COLO668 (cell line): Measurements from ENCODE around the gene CCDC107.
"Not testable (repeated sequence)": the region's sequence is repeated elsewhere in the genome, so short reads cannot be mapped to it uniquely, and the experiment has no call there.

ENCODE experiments used
- DNase-seq: peaks from one replicate; lab custom pipeline; 2025; ENCODE audit not compliant: unreplicated experiment; lab: John Stamatoyannopoulos, UW

The CCDC107 gene

GRCh38 chr9:35637427-35637955, 20.6 kb upstream of the CCDC107 start:
- not testable (repeated sequence) for DNase-seq

DNA sequence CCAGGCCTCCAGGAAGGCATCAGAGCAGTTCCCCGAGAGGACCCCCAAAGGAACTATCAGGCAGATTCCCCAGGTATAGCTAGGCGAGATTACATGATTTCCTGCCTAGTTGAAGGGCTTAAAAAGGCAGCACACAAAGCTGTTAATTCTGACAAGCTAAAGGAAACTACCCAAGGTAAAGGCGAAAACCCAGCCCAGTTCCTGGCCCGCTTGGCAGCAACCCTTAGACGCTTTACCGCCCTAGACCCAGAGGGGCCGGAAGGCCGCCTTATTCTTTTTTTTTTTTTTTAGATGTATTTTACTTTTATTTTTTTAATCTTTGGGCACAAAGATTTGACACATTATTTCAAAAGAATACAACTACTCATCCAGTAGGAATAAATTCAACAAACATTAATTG, 19.3 kb upstream of the CCDC107 start:
- not testable (repeated sequence) for DNase-seq

- not testable (repeated sequence) for DNase-seq
Observed at GRCh38 chr9:35639225-35639624, 18.9 kb upstream of the CCDC107 start.

DNA sequence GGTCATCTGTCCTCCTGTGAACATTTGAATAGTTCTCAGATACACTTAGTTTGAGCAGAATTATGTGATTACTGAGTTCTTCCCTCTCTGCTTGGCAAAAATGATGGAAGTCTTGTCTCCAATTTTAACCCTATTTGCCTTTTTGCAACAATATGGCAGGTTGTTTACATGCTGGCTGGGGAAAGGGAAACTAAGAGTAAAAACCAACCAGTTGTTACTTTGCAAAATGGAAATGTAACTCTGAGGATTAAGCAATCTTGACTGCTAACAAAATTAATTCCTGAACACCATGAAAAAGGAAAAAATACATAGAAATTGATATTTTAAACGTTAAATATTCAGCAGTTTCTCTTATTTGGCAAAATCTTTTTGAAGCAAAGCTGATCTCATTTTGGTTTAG, 18.5 kb upstream of the CCDC107 start:
- no peak for DNase-seq

DNA sequence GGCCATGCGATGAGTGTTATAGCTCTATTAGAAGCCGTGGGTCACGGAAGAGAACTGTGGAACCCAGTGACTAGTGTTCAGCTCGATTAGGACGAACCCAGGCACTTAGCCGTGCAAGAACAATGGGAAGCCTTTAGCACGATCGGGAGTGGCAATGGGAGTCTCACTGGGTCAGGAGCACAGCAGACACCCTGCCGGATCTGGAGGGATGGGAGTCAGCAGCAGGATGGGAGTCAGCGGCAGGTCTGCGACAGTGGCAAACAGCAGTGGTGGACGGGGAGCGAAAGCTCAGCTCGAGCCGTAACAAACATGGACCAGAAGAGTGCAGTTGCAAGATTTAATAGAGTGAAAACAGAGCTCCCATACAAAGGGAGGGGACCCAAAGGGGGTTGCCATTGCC, 17.7 kb upstream of the CCDC107 start:
- not testable (repeated sequence) for DNase-seq

DNA sequence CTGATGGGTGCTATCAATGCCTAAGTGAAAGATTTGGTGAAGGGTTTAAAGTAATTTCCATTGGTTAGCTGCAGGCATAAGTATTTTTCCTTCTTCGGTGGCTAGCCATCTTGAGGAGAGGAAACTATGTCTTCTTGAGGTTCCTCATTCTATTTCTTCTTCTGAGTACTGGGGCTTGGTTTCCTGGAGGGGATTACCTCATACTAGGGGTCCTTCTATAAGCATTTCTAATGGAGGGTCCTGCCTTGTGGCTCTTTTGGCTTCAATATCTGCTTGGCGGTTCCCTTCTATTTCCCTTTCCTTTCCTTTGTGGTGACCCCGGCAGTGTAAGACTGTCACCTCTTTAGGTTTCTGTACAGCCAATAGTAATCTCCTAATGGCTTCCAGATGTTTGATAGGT, 16.6 kb upstream of the CCDC107 start:
- not testable (repeated sequence) for DNase-seq

DNA sequence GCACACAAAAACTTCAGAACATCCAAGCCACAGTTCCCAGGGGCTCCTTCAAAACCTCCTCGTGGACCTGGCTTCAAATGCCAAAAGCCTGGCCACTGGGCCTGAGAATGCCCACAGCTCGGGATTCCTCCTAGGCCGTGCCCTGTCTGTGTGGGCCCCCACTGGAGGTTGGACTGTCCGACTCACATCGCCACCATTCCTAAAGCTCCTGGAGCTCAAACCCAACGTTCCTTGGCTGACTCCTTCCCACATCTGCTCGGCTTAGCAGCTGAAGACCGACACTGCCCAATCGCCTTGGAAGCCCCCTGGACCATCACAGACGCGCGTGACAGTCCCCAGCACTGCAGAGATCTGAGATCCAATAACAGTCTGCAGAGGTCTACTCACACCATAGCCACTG, 15.0 kb upstream of the CCDC107 start:
- no peak for DNase-seq

GRCh38 chr9:35645736-35646135, 12.4 kb upstream of the CCDC107 start:
- DNase-seq = not testable (repeated sequence)

- DNase-seq = no peak
Observed at GRCh38 chr9:35646153-35646532, 11.9 kb upstream of the CCDC107 start.

GRCh38 chr9:35646533-35647265, 11.4 kb upstream of the CCDC107 start:
- DNase-seq = peak; percentile 92

DNA sequence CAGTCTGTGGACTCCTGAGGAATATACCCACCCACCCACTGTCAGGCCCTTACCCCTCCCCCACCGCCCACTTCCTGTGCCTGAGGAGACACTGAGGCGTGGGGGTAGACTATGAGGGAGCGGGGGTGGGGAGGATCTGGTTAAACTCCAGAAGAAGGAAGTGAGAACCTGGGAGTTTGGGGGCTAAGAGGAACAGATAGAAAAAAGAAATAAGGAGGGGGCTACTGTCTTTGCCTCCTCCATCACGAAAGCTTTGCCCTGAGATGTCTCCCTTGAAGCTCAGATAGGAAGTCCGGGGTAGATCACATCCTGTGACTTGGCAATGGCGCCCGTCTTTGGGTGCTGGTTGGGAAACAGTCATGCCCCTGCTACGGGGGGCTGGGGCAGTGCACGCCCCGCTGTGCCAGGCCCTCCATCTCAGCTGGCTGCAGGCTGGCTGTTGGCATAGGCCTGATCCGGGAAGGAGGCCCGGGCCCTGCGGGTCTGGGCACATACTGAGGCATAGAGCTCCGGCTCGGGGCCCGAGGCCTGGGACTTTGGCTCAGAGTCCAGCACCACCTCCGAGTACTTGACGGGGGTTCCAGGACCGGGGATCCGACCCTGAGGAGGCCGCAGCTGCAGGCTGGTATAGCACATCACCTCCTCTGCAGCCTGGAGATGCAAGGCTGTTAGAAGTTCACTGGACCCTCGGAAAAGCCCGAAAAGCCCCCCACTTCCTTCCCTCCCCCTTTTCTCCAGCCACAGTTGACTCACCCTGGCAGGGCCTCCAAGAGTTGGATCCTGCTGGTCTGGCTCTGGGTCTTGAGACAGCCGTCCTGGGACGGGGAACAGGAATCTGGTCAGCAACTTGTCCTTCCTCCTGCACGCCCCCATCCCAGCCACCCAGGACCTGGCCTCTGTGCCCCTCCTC, 8.4 kb upstream of the CCDC107 start:
- DNase-seq = no peak

DNA sequence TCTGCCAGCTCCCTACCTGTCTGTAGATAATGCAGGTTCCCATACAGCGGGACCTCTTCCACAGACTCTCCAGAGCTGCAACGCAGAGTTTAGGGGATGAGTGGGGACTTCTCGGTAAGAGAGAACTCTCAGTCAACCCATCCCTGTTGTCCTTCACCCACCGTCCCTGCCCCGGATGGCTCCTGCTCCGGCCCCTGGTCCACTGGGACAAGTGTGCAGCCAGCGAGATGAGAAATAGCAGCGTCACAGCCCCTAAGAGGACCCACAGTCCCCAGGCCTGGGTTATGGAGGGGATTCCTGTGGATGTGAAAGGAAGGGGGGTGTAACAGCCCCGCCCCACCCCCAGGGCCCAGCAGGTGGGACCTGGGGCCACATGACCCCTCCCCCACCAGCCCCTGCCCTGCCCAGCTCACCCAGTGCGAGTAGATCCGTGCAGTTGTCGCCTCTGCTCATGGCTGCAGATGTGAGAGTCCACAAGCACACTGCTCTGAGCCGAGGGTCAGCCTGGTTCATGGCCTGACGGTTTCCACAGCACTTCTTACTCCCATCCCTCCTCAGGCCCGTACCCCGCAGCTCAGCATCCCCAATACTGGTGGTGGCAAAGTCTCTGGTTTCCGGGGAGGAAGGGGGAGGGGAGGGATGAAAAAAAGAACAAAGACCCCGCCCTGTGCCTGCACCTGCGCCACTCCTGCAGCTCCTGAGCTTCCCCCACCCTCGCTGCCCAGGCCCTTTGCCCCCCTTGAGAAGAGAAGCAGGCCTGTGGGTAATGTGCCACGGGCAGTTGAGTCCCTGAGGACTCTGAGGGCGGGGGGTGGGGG, 7.5 kb upstream of the CCDC107 start, which contains the start of gene SIT1:
SIT1 (minus strand) TSS at position 591 of the 818 bp plus-strand sequence; CDS start at position 513, 78 bp downstream.
- no peak for DNase-seq

DNA sequence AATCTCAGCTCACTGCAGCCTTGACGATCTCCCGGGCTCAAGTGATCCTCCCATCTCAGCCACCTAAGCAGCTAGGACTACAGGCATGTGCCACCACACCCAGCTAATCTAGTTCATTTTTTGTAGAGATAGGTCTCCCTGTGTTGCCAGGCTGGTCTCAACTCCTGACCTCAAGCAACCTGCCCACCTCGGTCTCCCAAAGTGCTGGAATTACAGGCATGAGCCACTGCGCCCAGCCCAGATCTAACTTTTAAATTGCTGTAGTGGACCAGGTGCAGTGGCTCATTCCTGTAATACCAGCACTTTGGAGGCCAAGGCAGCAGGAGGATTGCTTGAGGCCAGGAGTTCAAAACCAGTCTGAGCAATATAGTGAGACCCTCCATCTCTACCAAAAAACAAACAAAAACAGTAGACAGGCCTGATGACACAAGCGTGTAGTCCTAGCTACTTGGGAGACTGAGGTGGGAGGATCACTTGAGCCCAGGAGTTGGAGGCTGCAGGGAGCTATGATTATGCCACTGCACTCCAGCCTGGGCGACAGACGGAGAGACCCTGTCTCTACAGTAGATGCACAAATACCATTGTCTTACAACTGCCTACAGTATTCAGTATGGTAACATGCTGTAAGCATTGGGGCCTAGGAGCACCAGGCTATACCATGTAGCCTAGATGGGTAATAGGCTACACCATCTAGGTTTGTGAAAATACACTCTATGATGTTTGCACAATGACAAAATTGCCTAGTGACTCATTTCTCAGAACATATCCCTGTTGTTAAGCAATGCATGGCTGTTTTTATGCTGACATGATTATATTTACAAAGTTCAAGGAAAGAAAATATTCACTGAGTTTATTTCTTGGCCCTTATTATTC, 5.9 kb upstream of the CCDC107 start:
- DNase-seq = no peak

GRCh38 chr9:35652829-35653209, 5.3 kb upstream of the CCDC107 start:
- no peak for DNase-seq

- no peak for DNase-seq
Observed at GRCh38 chr9:35653611-35654010, 4.5 kb upstream of the CCDC107 start.

DNA sequence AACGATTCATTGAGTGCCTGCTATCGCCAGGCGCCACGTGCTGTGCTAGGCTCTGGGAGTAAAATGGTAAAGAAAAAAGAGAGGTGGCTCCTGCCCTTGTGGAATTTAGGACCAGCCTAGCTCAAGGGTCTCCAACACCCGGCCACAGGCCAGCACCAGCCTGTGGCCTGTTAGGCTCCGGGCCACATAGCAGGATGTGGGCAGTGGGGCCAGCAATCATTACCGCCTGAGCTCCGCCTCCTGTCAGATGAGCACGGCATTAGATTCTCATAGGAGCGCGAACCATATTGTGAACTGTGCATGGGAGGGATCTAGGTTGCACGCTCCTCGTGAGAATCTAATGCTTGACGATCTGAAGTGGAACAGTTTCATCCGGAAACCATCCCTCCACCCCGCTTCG, 1.7 kb upstream of the CCDC107 start:
- no peak for DNase-seq

GRCh38 chr9:35656831-35657545, 1.1 kb upstream of the CCDC107 start:
- no peak for DNase-seq

DNA sequence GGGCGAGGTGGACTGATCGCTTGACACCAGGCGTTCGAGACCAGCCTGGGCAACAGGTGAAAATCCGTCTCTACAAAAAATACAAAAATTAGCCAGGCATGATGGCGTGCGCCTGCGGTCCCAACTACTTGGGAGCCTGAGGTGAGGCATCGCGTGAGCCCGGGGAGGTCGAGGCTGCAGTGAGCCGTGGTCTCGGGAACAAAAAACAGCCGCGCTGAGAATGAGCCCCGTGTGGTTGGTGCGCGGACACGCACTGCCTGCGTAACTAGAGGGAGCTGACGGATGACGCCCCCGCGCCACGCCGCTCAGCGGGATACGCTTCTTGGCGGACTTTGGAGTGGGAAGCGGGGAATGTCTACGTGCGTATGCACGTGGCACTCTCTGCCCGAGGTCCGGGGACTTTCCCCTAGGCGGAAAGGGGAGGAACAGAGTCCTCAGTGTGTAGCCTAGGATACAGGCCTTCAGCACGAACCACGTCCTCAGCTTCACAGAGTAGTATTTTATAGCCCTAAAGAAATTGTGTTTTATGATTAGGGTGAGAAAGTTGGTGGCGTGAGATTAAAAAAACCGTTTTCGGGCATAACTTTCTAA, 451 bp upstream of the CCDC107 start, which contains the start of gene RMRP:
RMRP (minus strand) TSS at position 474 of the 591 bp plus-strand sequence.
- DNase-seq = peak; percentile 97

DNA sequence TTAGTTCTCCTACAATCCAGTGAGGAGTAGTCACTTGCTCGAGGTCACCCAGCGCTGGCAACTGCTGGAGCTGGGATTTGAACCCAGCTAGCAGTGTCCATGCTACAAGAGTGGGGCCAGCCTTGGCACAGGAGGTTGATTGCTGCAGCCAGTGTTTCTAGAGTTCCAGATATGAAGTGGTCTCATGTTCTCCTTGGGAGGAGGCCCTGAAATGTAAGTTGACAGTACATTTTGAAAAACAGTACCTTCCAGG, 802 bp downstream of the CCDC107 start:
- peak; percentile 30 for DNase-seq
